HG03571 (cell line): ENCODE measurements around the gene ATRN.
"Not testable (repeated sequence)": the region's sequence is repeated elsewhere in the genome, so short reads cannot be mapped to it uniquely, and the experiment has no call there.

Experiments used
- ATAC-seq: cut with Tn5 transposase; IDR thresholded peaks from one replicate; pipeline ENCODE4 v1.9.1; 2021; ENCODE audit not compliant: unreplicated experiment

Gene ATRN

GRCh38 chr20:3465301-3465700 lies 5.5 kb upstream of the ATRN start:
- no peak for ATAC-seq

DNA sequence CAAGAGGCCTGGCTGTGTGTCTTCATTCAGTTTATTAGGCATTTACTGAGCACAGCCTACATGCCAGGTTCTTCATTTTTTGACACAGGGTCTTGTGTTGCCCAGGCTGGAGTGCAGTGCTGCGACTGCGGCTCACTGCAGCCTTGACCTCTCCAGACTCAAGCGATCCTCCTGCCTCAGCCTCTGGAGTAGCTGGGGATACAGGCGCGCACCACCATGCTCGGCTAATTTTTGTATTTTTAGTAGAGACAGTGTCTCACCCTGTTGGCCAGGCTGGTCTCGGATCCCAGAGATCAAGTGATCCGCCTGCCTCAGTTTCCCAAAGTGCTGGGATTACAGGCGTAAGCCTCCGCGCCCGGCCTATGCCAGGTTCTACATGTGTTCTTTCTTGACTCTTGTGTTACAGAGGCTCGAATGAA lies 601 bp upstream of the ATRN start:
- ATAC-seq = no peak

GRCh38 chr20:3471397-3472021 lies 691 bp downstream of the ATRN start:
- no peak for ATAC-seq

DNA sequence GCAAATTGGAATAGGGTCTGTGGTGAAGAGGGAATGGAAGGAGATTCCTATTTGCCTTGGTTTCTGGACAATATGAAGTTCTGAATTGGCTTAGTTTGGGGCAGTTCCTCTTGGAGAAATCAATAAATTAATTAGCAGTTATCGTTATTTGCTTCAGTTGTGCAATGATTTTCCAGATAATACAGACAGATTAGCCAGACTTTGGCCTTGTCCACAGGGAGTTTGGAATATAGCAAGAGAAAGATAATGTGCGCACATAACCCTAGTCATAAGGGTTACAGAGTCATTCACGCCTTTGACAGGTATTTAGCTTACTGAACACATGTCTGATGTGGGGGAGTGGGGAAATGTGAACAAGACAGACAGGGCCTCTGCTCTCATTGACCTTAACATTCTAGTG lies 1.3 kb downstream of the ATRN start:
- no peak for ATAC-seq

GRCh38 chr20:3473324-3473723 lies 2.5 kb downstream of the ATRN start:
- no peak for ATAC-seq

DNA sequence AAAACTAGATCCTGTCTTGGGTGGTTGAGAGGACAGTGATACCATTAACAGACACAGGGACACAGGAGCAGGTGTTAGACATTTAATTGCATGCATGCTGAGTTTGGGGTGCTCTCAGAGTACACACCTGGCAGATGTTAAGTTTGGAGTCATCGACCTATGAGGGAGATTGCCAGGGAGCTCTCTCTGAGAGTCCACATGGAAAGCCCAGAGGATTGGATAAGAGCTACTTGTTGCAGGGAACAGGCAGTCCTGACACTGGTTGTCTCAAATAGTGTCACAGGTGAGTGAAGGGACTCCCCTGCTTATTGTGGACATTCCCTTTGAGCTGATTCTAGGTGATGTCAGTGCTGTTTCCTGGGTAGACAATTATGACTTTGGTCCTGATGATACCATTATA lies 3.1 kb downstream of the ATRN start:
- no peak for ATAC-seq

- not testable (repeated sequence) for ATAC-seq
Measured at GRCh38 chr20:3477003-3477860, 6.4 kb downstream of the ATRN start.

GRCh38 chr20:3477861-3478544 lies 7.2 kb downstream of the ATRN start:
- ATAC-seq = no peak

DNA sequence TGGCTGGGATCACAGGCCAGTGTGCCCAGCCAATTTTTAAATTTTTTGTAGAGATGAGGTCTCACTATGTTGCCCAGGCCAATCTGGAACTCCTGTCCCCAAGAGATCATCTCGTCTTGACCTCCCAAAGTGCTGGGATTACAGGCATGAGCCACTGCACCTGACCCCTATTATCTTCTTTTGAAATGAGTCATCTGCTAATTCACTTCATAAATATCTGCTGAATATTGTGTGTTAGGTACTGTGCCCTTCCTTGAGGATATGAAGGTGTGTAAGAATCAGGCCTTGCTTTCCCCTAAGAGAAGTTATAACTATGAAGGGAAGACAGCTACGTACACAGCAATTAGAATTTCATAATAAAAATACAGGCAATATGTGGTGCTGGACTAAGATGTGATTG lies 8.2 kb downstream of the ATRN start:
- ATAC-seq = no peak

DNA sequence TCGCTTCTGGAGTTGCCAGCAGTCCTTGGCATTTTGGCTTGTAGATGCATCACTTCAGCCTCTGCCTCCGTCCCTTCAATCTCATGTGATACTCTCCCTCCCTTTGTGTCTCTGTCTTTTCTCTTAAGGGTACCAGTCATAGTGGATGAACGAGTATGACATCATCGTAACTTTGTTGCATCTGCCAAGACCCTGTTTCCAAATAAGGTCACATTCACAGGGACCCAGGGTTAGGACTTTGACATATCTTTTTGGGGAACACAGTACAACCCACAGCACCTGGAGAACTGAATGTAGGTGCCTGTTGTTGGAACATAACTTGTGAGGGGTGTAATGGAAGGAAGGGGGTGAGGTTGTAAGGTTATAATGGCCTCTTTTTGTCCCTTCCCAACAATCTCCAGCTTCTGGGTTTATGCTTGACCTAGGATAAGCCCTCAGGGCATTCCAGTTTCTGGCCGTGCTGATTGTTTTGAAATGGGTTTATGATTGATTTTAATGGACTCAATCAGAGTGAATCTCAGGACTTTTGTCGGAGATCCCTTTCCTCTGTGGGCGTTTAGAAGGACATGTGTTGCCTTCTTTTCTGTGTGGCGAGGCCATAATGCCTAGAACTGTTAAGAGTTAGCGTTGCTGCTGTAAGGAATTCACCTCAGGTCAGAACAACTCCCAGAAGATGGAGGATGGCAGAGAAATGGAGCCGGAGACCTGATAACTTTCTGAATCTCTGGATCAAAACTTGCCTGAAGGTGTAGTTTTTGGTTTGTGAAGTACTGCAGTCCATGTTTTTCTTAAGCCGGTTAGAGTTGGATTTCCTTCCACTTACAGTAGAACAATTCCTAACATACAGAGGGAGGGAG lies 9.2 kb downstream of the ATRN start:
- no peak for ATAC-seq

- no peak for ATAC-seq
Measured at GRCh38 chr20:3483309-3483708, 12.5 kb downstream of the ATRN start.

DNA sequence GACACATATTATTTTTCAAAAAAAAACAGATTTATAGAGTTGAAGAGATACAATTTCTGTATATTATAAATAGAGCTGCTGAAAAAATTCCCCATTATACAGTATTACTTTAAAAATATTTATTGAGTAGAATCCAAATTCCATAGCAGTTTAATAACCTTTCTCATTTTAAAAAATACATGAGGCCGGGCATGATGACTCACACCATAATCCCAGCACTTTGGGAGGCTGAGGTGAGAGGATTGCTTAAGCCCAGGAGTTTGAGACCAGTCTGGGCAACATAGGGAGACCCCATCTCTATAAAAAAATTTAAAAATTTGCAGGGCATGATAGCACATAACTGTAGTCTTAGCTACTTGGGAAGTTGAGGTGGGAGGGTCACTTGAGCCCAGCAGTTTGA lies 13.0 kb downstream of the ATRN start:
- no peak for ATAC-seq

- no peak for ATAC-seq
Measured at GRCh38 chr20:3485913-3486312, 15.1 kb downstream of the ATRN start.

DNA sequence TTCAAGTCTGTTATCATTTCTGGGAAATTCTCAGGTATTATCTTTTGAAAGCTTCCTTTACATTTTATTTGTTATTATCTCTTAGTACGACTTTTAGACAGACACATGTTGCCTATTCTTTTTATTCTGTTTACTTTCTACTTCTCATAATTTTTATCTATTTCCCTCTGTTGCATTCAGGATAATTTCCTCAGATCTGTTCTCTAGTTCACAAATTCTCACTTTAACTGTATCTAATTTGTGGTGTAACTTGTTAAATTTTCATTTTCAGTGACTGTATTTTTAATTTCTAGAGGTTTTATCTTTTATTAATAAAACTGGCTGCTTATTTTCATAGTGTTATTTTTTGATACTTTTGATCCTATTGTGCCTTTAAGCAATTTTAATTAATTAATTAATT lies 16.0 kb downstream of the ATRN start:
- no peak for ATAC-seq

GRCh38 chr20:3492669-3493068 lies 21.9 kb downstream of the ATRN start:
- no peak for ATAC-seq

DNA sequence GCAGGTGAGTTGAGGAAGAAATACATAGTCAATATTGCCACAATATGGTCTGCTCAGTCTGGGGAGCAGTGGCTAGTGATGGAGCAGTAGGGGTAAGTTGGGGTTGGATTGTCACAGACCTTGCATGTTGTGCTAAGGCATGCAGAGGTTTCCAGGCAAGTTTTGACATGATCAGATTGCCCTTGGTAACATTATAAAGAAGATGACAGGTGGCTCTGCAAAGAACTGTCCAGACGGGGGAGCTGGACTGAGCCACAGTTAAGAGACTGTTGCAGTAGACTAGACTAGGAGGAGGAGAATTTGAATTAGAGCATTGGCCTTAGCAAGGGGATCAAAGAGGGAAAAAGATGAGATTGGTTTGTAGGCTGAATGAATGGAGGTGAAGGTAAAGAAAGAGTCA lies 23.4 kb downstream of the ATRN start:
- ATAC-seq = no peak

DNA sequence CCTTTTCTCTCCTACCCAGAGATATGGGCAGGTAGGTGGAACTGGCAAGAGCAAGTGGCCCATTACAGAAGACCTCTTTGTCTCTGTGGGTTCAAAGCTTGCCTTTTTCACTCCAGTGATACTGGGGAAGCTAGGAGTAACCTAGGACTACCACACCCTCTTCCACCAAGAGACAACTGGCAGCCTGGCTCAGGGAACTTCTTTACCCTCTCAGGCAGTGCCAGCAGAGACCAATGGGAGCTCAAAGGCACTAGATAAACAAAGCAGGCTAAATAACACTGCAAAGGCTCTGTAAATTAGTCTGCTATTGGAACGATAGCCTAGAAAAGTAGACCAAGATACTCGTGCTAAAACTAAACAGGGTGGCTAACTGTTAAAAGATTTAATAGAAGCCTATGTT lies 32.1 kb downstream of the ATRN start:
- no peak for ATAC-seq

DNA sequence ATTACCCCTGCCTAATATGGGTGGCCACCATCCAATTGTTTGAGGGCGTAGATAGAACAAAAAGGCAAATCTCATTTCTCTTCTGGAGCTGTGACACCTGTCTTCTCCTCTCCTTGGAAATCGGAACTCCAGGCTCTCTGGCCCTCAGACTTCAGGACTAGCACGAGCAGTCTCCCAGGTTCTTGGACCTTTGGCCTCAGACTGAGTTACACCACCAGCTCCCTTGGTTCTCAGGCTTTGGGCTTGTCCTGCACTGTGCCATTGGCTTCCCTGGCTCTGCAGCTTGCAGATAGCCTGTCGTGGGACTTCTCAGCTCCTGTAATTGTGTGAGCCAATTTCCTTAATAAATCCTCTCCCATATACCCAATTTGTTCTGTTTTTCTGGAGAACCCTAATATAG lies 34.3 kb downstream of the ATRN start:
- ATAC-seq = no peak

DNA sequence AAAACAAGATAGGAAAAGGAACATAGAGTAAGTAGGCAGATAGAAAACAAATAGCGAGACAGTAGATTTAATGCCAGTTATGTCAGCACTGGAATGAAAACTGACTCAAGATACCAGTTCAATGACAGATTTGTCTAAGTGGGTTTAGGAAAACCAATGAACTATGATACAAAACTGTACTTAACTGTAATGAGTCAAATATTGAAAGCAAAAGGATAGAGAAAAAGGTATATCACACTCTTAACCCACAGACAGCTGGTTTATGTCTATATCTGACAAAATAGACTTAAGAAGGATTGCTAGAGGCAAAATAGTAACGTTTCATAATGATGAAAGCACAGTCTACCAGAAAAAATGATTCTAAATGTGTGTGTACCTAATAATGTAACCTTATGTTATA lies 38.2 kb downstream of the ATRN start:
- ATAC-seq = no peak

GRCh38 chr20:3510110-3510509 lies 39.3 kb downstream of the ATRN start:
- ATAC-seq = no peak

GRCh38 chr20:3512239-3512638 lies 41.4 kb downstream of the ATRN start:
- ATAC-seq = not testable (repeated sequence)
